ENCODE measurements around the gene TRIM2. TPM values are rescaled to one million over a fixed set of nuclear protein-coding genes. Genes with fewer than 3 reads are reported as not detected.

Gene TRIM2
- total RNA-seq, 1 donor: 39.8 TPM

GRCh38 chr4:153218961-153219360 lies 14.7 kb downstream of the TRIM2 start:
- TF ChIP-seq CTCF (IDR thresholded peaks at IDR 0.05; ENCODE audit: extremely low read depth, low read depth, low read length): no peak
- Histone ChIP-seq H3K27ac (ENCODE audit: low read depth, low read length) (no peak overlapping the region), H2AFZ (ENCODE audit: low read length) (no peak overlapping the region), H3K4me1 (ENCODE audit: insufficient read depth, low read length) (peaks cover 21% of the 10 kb centered on the region), H3K27me3 (ENCODE audit: insufficient read depth, low read length) (peaks cover 22% of the 10 kb centered on the region), H3K36me3 (ENCODE audit: insufficient read depth, low read length) (no peaks in the 10 kb centered on the region), H3K9me3 (ENCODE audit: low read depth, low read length) (no peaks in the 10 kb centered on the region), H4K20me1 (ENCODE audit: insufficient read depth, low read length) (no peaks in the 10 kb centered on the region), H3K79me2 (ENCODE audit: insufficient read depth, low read length) (no peaks in the 10 kb centered on the region), H3K4me3 (ENCODE audit: insufficient read depth, low read length) (no peak overlapping the region), H3K4me2 (ENCODE audit: insufficient read depth, low read length) (no peak overlapping the region)
- DNase-seq (ENCODE audit: insufficient read length, low spot score, missing footprints): no peak

- no peak overlapping the region for H2AFZ ChIP-seq (ENCODE audit: low read length)
- H3K79me2 ChIP-seq (ENCODE audit: insufficient read depth, low read length): peaks cover 16% of the 10 kb centered on the region
- peaks cover 7% of the 10 kb centered on the region for H3K27me3 ChIP-seq (ENCODE audit: insufficient read depth, low read length)
- peak overlapping the region; percentile 83 for H3K27ac ChIP-seq (ENCODE audit: low read depth, low read length)
- DNase-seq (ENCODE audit: insufficient read length, low spot score, missing footprints): peak; percentile 57
- H3K4me1 ChIP-seq (ENCODE audit: insufficient read depth, low read length): peaks cover 24% of the 10 kb centered on the region
- H3K36me3 ChIP-seq (ENCODE audit: insufficient read depth, low read length): no peaks in the 10 kb centered on the region
- no peaks in the 10 kb centered on the region for H4K20me1 ChIP-seq (ENCODE audit: insufficient read depth, low read length)
- H3K4me3 ChIP-seq (ENCODE audit: insufficient read depth, low read length): no peak overlapping the region
- H3K9me3 ChIP-seq (ENCODE audit: low read depth, low read length): no peaks in the 10 kb centered on the region
- H3K4me2 ChIP-seq (ENCODE audit: insufficient read depth, low read length): no peak overlapping the region
- no peak for TF ChIP-seq CTCF (IDR thresholded peaks at IDR 0.05; ENCODE audit: extremely low read depth, low read depth, low read length)
Observed at GRCh38 chr4:153220682-153221395, 16.6 kb downstream of the TRIM2 start.

- Histone ChIP-seq H2AFZ (ENCODE audit: low read length) (peak overlapping the region; percentile 96), H3K27ac (ENCODE audit: low read depth, low read length) (peak overlapping the region; percentile 83), H3K79me2 (ENCODE audit: insufficient read depth, low read length) (peaks cover 27% of the 10 kb centered on the region), H3K4me1 (ENCODE audit: insufficient read depth, low read length) (peaks cover 24% of the 10 kb centered on the region), H3K27me3 (ENCODE audit: insufficient read depth, low read length) (no peaks in the 10 kb centered on the region), H3K4me3 (ENCODE audit: insufficient read depth, low read length) (peak overlapping the region; percentile 80), H3K36me3 (ENCODE audit: insufficient read depth, low read length) (no peaks in the 10 kb centered on the region), H4K20me1 (ENCODE audit: insufficient read depth, low read length) (no peaks in the 10 kb centered on the region), H3K4me2 (ENCODE audit: insufficient read depth, low read length) (peak overlapping the region; percentile 99), H3K9me3 (ENCODE audit: low read depth, low read length) (no peaks in the 10 kb centered on the region)
- DNase-seq (ENCODE audit: insufficient read length, low spot score, missing footprints): peak; percentile 96
- no peak for TF ChIP-seq CTCF (IDR thresholded peaks at IDR 0.05; ENCODE audit: extremely low read depth, low read depth, low read length)
Observed at GRCh38 chr4:153221783-153222706, 17.8 kb downstream of the TRIM2 start.
